Cardiac muscle cell (in vitro differentiated cells and primary cell): ENCODE results near the gene IRF8. TPM values are rescaled to one million over a fixed set of nuclear protein-coding genes. Genes with fewer than 3 reads are reported as not detected.
"Not testable (repeated sequence)": the region's sequence is repeated elsewhere in the genome, so short reads cannot be mapped to it uniquely, and the experiment has no call there.

Experiments used
- DNase-seq, 2 donors: peaks; one replicate each; pipeline versions ENCODE4 v3.0.0 to v3.0.0-alpha.2; 2010 to 2017; ENCODE audit warnings: low read depth in 1 of 2, low spot score in 1 of 2
- H3K27ac ChIP-seq: fragments of 200-600 bp; sonication (generic); 2 replicates; pipeline ENCODE4 v1.5.1; 2016
- H3K27me3 ChIP-seq: fragments of 200-600 bp; sonication (generic); 2 replicates; pipeline ENCODE4 v1.6.0; 2016; ENCODE audit warnings: control low read depth
- H3K36me3 ChIP-seq: fragments of 200-600 bp; sonication (generic); 2 replicates; pipeline ENCODE4 v1.5.1; 2016; ENCODE audit warnings: control low read depth
- H3K4me1 ChIP-seq: fragments of 200-600 bp; sonication (generic); 2 replicates; pipeline ENCODE4 v1.8.1; 2017; ENCODE audit warnings: low read depth, mild to moderate bottlenecking, mixed run types
- H3K4me3 ChIP-seq: fragments of 200-600 bp; sonication (generic); 2 replicates; pipeline ENCODE4 v1.5.1; 2016; ENCODE audit warnings: mild to moderate bottlenecking
- H3K9me3 ChIP-seq: fragments of 200-600 bp; sonication (generic); 2 replicates; pipeline ENCODE4 v1.5.1; 2017; ENCODE audit warnings: low read depth, mild to moderate bottlenecking, control low read depth
- CTCF ChIP-seq: IDR thresholded peaks from 2 replicates; pipeline ENCODE4 v1.5.1; 2012; ENCODE audit warnings: low read depth, mild to moderate bottlenecking, low read length
- polyA plus RNA-seq: library from polyadenylated mRNA; unstranded; fragments of >200 nt; fragmentation: Nextera tagmentation; extraction: Ambion mirVana; gene quantifications from 2 replicates; pipeline ENCODE4 v1.2.1, GENCODE V29; 2016
- total RNA-seq: library from RNA; depleted of rRNA; stranded (reverse); fragments of >200 nt; gene quantifications from 2 replicates; pipeline ENCODE4 v1.2.3, GENCODE V29; 2016

Gene IRF8
- total and polyA plus RNA-seq, 2 experiments from 2014 or later, result 1.7 to 12.8 TPM

GRCh38 chr16:85936816-85937215, 37.9 kb downstream of the IRF8 start:
- H3K36me3 ChIP-seq, result no peaks in the 10 kb centered on the region
- no peaks in the 10 kb centered on the region for H3K9me3 ChIP-seq
- H3K4me1 ChIP-seq, result peaks cover 3% of the 10 kb centered on the region
- DNase-seq, result peak in 1 of 2 donors; percentile 41
- H3K4me3 ChIP-seq, result no peak overlapping the region
- no peak overlapping the region for H3K27ac ChIP-seq
- TF ChIP-seq CTCF, result no peak
- no peaks in the 10 kb centered on the region for H3K27me3 ChIP-seq

- no peaks in the 10 kb centered on the region for H3K36me3 ChIP-seq
- no peaks in the 10 kb centered on the region for H3K9me3 ChIP-seq
- H3K27ac ChIP-seq, result no peak overlapping the region
- H3K4me1 ChIP-seq, result no peaks in the 10 kb centered on the region
- TF ChIP-seq CTCF, result no peak
- no peaks in the 10 kb centered on the region for H3K27me3 ChIP-seq
- no peak overlapping the region for H3K4me3 ChIP-seq
- no peak for DNase-seq
These were observed 41.3 kb downstream of the IRF8 start for GRCh38 chr16:85940214-85940613.

- no peak for DNase-seq
- Histone ChIP-seq H3K27me3 (peaks cover 17% of the 10 kb centered on the region), H3K4me1 (no peaks in the 10 kb centered on the region), H3K4me3 (no peak overlapping the region), H3K27ac (no peak overlapping the region), H3K36me3 (no peaks in the 10 kb centered on the region), H3K9me3 (no peaks in the 10 kb centered on the region)
- no peak for TF ChIP-seq CTCF
These were observed 43.1 kb downstream of the IRF8 start for GRCh38 chr16:85941863-85942644.

GRCh38 chr16:85942659-85943058, 43.7 kb downstream of the IRF8 start:
- H3K9me3 ChIP-seq, DNase-seq, H3K36me3 ChIP-seq, H3K4me3 ChIP-seq, H3K27ac ChIP-seq, H3K4me1 ChIP-seq: not testable (repeated sequence)
- peaks cover 17% of the 10 kb centered on the region for H3K27me3 ChIP-seq

- no peak for TF ChIP-seq CTCF
- Histone ChIP-seq H3K9me3 (no peaks in the 10 kb centered on the region), H3K36me3 (no peaks in the 10 kb centered on the region), H3K27me3 (peaks cover 17% of the 10 kb centered on the region), H3K4me3 (no peak overlapping the region), H3K4me1 (no peaks in the 10 kb centered on the region), H3K27ac (no peak overlapping the region)
- no peak for DNase-seq
These were observed 44.7 kb downstream of the IRF8 start for GRCh38 chr16:85943711-85944110.

- peaks cover 17% of the 10 kb centered on the region for H3K27me3 ChIP-seq
- H3K4me3 ChIP-seq, result no peak overlapping the region
- H3K36me3 ChIP-seq, result no peaks in the 10 kb centered on the region
- no peak for DNase-seq
- H3K9me3 ChIP-seq, result no peaks in the 10 kb centered on the region
- H3K27ac ChIP-seq, result no peak overlapping the region
- TF ChIP-seq CTCF, result no peak
- no peaks in the 10 kb centered on the region for H3K4me1 ChIP-seq
These were observed 45.8 kb downstream of the IRF8 start for GRCh38 chr16:85944572-85945423.
